BJ (cell line): ENCODE data around the gene TASL. TPM values are rescaled to one million over a fixed set of nuclear protein-coding genes. Genes with fewer than 3 reads are reported as not detected.
A peak's percentile ranks its signal among the peaks of the same experiment; 100 is the strongest.
"Not testable (repeated sequence)": the region's sequence is repeated elsewhere in the genome, so short reads cannot be mapped to it uniquely, and the experiment has no call there.

Experiments
- CTCF ChIA-PET: fragments of 350-600 bp; formaldehyde crosslinking; extraction: SDS; loops from one replicate; lab custom pipeline; 2021; ENCODE audit warnings: antibody characterized with exemption, inconsistent platforms; lab: Yijun Ruan, JAX
- POLR2A ChIA-PET: fragments of 300-600 bp; sonication (Branson Sonifier 250); formaldehyde crosslinking; extraction: SDS; loops from one replicate; lab custom pipeline; 2021; ENCODE audit warnings: antibody characterized with exemption; lab: Charles Lee
- DNase-seq: peaks from one replicate; pipeline ENCODE4 v3.0.0-alpha.2; 2011; ENCODE audit warnings: low read depth
- H3K27me3 ChIP-seq: 2 replicates; pipeline ENCODE4 v1.6.0; 2011; ENCODE audit warnings: low read length; ENCODE audit not compliant: control insufficient read depth, insufficient read depth
- H3K36me3 ChIP-seq: 2 replicates; pipeline ENCODE4 v1.5.1; 2011; ENCODE audit warnings: low read length; ENCODE audit not compliant: control insufficient read depth, insufficient read depth
- H3K4me3 ChIP-seq: 2 replicates; pipeline ENCODE4 v1.5.1; 2011; ENCODE audit warnings: low read depth, mild to moderate bottlenecking, control low read depth, low read length
- CTCF ChIP-seq: IDR thresholded peaks from 2 replicates; pipeline ENCODE4 v1.5.1; 2011; ENCODE audit warnings: low read depth, mild to moderate bottlenecking, control low read depth, inconsistent platforms, low read length, moderate library complexity; ENCODE audit not compliant: insufficient read depth
- polyA plus RNA-seq: library from polyadenylated mRNA; depleted of rRNA; stranded (reverse); fragments of >200 nt; gene quantifications from 2 replicates; pipeline ENCODE4 v1.2.3, GENCODE V29; 2011

Gene TASL
- polyA plus RNA-seq, 1 experiment = not detected

- Histone ChIP-seq H3K36me3 (no peaks in the 10 kb centered on the region), H3K27me3 (no peaks in the 10 kb centered on the region), H3K4me3 (no peak overlapping the region)
- ChIA-PET CTCF (no interaction called here), POLR2A (no interaction called here)
- no peak for TF ChIP-seq CTCF
- peak; percentile 53 for DNase-seq
These were observed 9.4 kb downstream of the TASL start for GRCh38 chrX:30568136-30568535.

GRCh38 chrX:30563070-30563469 is 14.5 kb downstream of the TASL start:
- CTCF ChIA-PET = interaction anchor here (1.0 kb wide), 1 partner anchor 9 kb away, joined by 3 read pairs; no protein-coding TSS in a partner anchor
- H3K4me3 ChIP-seq, H3K27me3 ChIP-seq, DNase-seq, H3K36me3 ChIP-seq, POLR2A ChIA-PET: not testable (repeated sequence)

- no peak overlapping the region for H3K4me3 ChIP-seq
- CTCF ChIA-PET = interaction anchor here (1.3 kb wide), 1 partner anchor 9 kb away, joined by 6 read pairs; no protein-coding TSS in a partner anchor
- H3K36me3 ChIP-seq = no peaks in the 10 kb centered on the region
- POLR2A ChIA-PET = no interaction called here
- H3K27me3 ChIP-seq = no peaks in the 10 kb centered on the region
- no peak for DNase-seq
- TF ChIP-seq CTCF = no peak
These were observed 16.4 kb downstream of the TASL start for GRCh38 chrX:30561191-30561590.

GRCh38 chrX:30538271-30538670 is 39.3 kb downstream of the TASL start:
- no peak for DNase-seq
- POLR2A ChIA-PET = no interaction called here
- Histone ChIP-seq H3K27me3 (no peaks in the 10 kb centered on the region), H3K36me3 (no peaks in the 10 kb centered on the region), H3K4me3 (no peak overlapping the region)
- no peak for TF ChIP-seq CTCF
- CTCF ChIA-PET = no interaction called here

- Histone ChIP-seq H3K4me3 (no peak overlapping the region), H3K27me3 (no peaks in the 10 kb centered on the region), H3K36me3 (no peaks in the 10 kb centered on the region)
- POLR2A ChIA-PET = no interaction called here
- DNase-seq = no peak
- CTCF ChIA-PET = interaction anchor here (0.6 to 1.5 kb wide), 3 partner anchors 21 to 78 kb away, joined by 3 to 4 read pairs (median 4); no protein-coding TSS in a partner anchor
- TF ChIP-seq CTCF = no peak
These were observed 43.7 kb downstream of the TASL start for GRCh38 chrX:30533835-30534234.

- Histone ChIP-seq H3K27me3 (no peaks in the 10 kb centered on the region), H3K4me3 (no peak overlapping the region), H3K36me3 (no peaks in the 10 kb centered on the region)
- no peak for TF ChIP-seq CTCF
- ChIA-PET CTCF (interaction anchor here (1.3 to 1.5 kb wide), 2 partner anchors 21 to 37 kb away, joined by 3 to 4 read pairs; no protein-coding TSS in a partner anchor), POLR2A (no interaction called here)
- no peak for DNase-seq
These were observed 44.3 kb downstream of the TASL start for GRCh38 chrX:30533266-30533665.
